ENCODE results near the gene SMIM23. TPM values are rescaled to one million over a fixed set of nuclear protein-coding genes. Genes with fewer than 3 reads are reported as not detected.

The SMIM23 gene
- total RNA-seq, 4 donors from 2014 or later = not detected

DNA sequence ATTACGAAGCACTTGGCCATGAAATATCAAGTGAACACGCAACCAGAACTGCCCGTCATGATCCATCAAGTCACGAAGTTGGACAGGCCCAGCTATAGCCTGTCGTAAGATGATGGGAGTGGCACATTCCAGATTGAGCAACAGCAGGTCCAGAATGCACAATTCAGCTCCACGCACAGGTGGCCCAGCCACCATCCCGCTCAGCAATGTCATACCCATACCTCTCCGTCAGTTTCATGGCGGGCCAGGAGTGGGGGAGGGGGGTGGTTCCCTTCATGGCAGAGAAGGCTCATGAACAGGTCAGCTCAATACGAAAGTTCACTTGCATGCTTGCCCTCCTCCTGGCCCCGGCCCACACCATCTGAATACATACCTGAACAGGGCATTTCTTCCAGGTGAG, 34.9 kb downstream of the SMIM23 start:
- Histone ChIP-seq H3K4me3 (no peak overlapping the region), H3K4me1 (no peaks in the 10 kb centered on the region), H3K36me3 (no peaks in the 10 kb centered on the region), H3K27ac (no peak overlapping the region), H3K27me3 (no peaks in the 10 kb centered on the region), H3K9me3 (no peaks in the 10 kb centered on the region)
- TF ChIP-seq, protein P1, sequence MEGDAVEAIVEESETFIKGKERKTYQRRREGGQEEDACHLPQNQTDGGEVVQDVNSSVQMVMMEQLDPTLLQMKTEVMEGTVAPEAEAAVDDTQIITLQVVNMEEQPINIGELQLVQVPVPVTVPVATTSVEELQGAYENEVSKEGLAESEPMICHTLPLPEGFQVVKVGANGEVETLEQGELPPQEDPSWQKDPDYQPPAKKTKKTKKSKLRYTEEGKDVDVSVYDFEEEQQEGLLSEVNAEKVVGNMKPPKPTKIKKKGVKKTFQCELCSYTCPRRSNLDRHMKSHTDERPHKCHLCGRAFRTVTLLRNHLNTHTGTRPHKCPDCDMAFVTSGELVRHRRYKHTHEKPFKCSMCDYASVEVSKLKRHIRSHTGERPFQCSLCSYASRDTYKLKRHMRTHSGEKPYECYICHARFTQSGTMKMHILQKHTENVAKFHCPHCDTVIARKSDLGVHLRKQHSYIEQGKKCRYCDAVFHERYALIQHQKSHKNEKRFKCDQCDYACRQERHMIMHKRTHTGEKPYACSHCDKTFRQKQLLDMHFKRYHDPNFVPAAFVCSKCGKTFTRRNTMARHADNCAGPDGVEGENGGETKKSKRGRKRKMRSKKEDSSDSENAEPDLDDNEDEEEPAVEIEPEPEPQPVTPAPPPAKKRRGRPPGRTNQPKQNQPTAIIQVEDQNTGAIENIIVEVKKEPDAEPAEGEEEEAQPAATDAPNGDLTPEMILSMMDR (IDR thresholded peaks at IDR 0.05) = no peak
- no peak for TF ChIP-seq POLR2A (IDR thresholded peaks at IDR 0.05)
- no peak for DNase-seq
- intact Hi-C loops (cut with DNase I; ENCODE audit: low total_unique reads) = no loop called here

DNA sequence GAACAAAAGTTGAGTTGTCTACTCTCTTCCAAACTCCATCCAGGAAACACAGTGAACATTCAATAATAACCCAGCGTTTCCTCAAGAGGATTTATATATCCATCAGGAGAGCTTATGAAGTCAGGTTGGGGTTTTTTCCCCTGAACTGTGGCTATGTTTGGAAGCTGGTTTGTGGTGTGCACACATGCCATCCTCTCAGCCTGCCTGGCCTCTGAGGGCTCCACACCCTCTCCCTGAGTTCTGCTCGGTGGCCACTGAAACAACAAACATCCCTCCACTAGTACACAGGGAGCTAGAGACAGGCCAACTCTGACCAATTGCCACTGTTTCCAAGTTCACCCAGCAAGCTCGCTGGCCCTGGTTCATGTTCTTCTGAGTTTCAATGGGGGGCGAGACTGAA, 35.7 kb downstream of the SMIM23 start:
- TF ChIP-seq, protein P1 (IDR thresholded peaks at IDR 0.05) = no peak
- intact Hi-C loops (cut with DNase I; ENCODE audit: low total_unique reads) = no loop called here
- Histone ChIP-seq H3K27ac (no peak overlapping the region), H3K4me3 (no peak overlapping the region), H3K27me3 (no peaks in the 10 kb centered on the region), H3K36me3 (no peaks in the 10 kb centered on the region), H3K4me1 (no peaks in the 10 kb centered on the region), H3K9me3 (no peaks in the 10 kb centered on the region)
- no peak for DNase-seq

DNA sequence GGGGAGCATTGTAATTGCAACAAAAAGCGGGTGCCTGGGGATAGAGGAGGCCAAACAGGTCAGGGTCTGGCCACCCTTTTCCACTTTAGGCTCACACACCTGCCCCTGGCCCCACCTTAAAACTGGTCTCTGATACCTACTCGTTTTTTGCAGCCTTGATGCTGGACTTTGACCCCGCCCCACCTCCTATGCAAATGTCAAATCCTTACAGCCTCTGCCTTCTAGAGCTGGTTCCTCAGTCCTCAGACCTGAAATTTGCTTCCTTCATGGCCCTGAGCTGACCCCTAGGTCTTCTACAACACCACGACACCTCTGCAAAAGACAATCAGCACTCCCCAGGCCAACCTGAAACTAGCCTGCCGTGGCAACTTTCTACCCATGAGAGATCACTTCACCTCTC, 37.7 kb downstream of the SMIM23 start:
- intact Hi-C loops (cut with DNase I; ENCODE audit: low total_unique reads) = no loop called here
- Histone ChIP-seq H3K4me3 (no peak overlapping the region), H3K36me3 (no peaks in the 10 kb centered on the region), H3K27ac (no peak overlapping the region), H3K9me3 (no peaks in the 10 kb centered on the region), H3K4me1 (no peaks in the 10 kb centered on the region), H3K27me3 (no peaks in the 10 kb centered on the region)
- no peak for TF ChIP-seq POLR2A (IDR thresholded peaks at IDR 0.05)
- TF ChIP-seq, protein P1 (IDR thresholded peaks at IDR 0.05) = no peak
- no peak for DNase-seq

DNA sequence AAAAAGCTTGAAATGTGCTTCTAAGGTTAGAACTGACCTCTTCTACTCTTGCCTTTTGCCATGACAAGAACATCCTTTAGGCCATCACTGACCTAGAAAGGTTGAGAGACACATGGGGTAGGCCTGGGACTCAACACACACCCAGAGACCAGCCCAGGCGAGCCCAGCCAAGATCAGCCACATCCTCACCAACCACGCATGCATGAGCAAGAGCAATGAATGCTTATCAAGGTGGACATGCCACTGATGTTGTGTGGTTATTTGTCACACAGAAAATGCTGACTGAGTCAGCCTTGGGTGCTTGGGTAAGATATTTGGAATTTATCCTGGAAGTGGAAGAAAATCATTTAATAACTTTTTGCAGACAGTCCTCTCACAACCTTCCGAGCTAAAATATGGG, 39.4 kb downstream of the SMIM23 start:
- intact Hi-C loops (cut with DNase I; ENCODE audit: low total_unique reads) = no loop called here
- no peaks in the 10 kb centered on the region for H3K36me3 ChIP-seq
- H3K27me3 ChIP-seq = no peaks in the 10 kb centered on the region
- no peak overlapping the region for H3K27ac ChIP-seq
- no peaks in the 10 kb centered on the region for H3K9me3 ChIP-seq
- no peak overlapping the region for H3K4me3 ChIP-seq
- no peak for DNase-seq
- TF ChIP-seq POLR2A (IDR thresholded peaks at IDR 0.05) = no peak
- TF ChIP-seq, protein P1 (IDR thresholded peaks at IDR 0.05) = no peak
- no peaks in the 10 kb centered on the region for H3K4me1 ChIP-seq

DNA sequence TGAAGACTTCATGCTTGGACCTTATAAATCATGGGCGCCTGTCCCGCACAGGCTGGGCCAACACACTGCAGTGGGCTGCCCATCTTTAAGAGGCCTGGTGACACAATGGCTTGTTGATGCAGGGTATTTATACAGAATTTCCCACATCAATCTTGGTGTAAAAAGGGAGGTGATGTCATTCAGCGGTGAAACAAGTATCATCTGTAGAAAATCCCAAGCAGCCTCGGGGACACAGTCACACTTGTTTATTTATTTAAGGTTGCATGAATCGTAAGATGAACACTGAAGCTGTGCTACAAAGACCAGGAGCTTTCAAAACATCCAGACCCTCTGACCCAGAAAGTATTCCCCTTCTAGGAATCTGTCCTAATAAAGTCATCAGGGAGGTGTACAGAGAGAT, 40.5 kb downstream of the SMIM23 start:
- H3K36me3 ChIP-seq = no peaks in the 10 kb centered on the region
- no peaks in the 10 kb centered on the region for H3K27me3 ChIP-seq
- intact Hi-C loops (cut with DNase I; ENCODE audit: low total_unique reads) = no loop called here
- H3K4me1 ChIP-seq = no peaks in the 10 kb centered on the region
- no peak for TF ChIP-seq POLR2A (IDR thresholded peaks at IDR 0.05)
- TF ChIP-seq, protein P1 (IDR thresholded peaks at IDR 0.05) = no peak
- DNase-seq = no peak
- H3K4me3 ChIP-seq = no peak overlapping the region
- no peak overlapping the region for H3K27ac ChIP-seq
- H3K9me3 ChIP-seq = no peaks in the 10 kb centered on the region
